ENCODE data around the gene S100A13. TPM values are rescaled to one million over a fixed set of nuclear protein-coding genes. Genes with fewer than 3 reads are reported as not detected.
A peak's percentile ranks its signal among the peaks of the same experiment; 100 is the strongest.
"Not testable (repeated sequence)": the region's sequence is repeated elsewhere in the genome, so short reads cannot be mapped to it uniquely, and the experiment has no call there.

S100A13 gene
- total RNA-seq, 1 experiment from 2014 or later, result 74.0 TPM

GRCh38 chr1:153592748-153593147 lies 34.6 kb downstream of the S100A13 start:
- no peak for DNase-seq (ENCODE audit: low read depth in 1 of 2, low spot score in 2 of 2)
- no peak overlapping the region for H3K4me3 ChIP-seq
- H3K36me3 ChIP-seq, result no peaks in the 10 kb centered on the region
- no peaks in the 10 kb centered on the region for H3K27me3 ChIP-seq (replicated peaks)
- H3K4me1 ChIP-seq (replicated peaks), result no peaks in the 10 kb centered on the region
- no peak overlapping the region for H3K27ac ChIP-seq
- H3K9me3 ChIP-seq (replicated peaks), result no peaks in the 10 kb centered on the region

- H3K27ac ChIP-seq, result no peak overlapping the region
- H3K9me3 ChIP-seq (replicated peaks), result no peaks in the 10 kb centered on the region
- no peaks in the 10 kb centered on the region for H3K27me3 ChIP-seq (replicated peaks)
- no peaks in the 10 kb centered on the region for H3K4me1 ChIP-seq (replicated peaks)
- H3K4me3 ChIP-seq, result no peak overlapping the region
- H3K36me3 ChIP-seq, result no peaks in the 10 kb centered on the region
- DNase-seq (ENCODE audit: low read depth in 1 of 2, low spot score in 2 of 2), result no peak
Measured at GRCh38 chr1:153588482-153588881, 38.8 kb downstream of the S100A13 start.

- not testable (repeated sequence) for H3K4me3 ChIP-seq; H3K36me3 ChIP-seq; DNase-seq (ENCODE audit: low read depth in 1 of 2, low spot score in 2 of 2); H3K27ac ChIP-seq; H3K9me3 ChIP-seq (replicated peaks); H3K27me3 ChIP-seq (replicated peaks); H3K4me1 ChIP-seq (replicated peaks)
Measured at GRCh38 chr1:153588033-153588432, 39.3 kb downstream of the S100A13 start.

GRCh38 chr1:153587314-153587713 lies 40.0 kb downstream of the S100A13 start:
- Histone ChIP-seq H3K4me1 (replicated peaks) (no peaks in the 10 kb centered on the region), H3K27ac (no peak overlapping the region), H3K4me3 (no peak overlapping the region), H3K9me3 (replicated peaks) (no peaks in the 10 kb centered on the region), H3K27me3 (replicated peaks) (no peaks in the 10 kb centered on the region), H3K36me3 (no peaks in the 10 kb centered on the region)
- DNase-seq (ENCODE audit: low read depth in 1 of 2, low spot score in 2 of 2), result no peak

GRCh38 chr1:153586347-153586746 lies 41.0 kb downstream of the S100A13 start:
- DNase-seq (ENCODE audit: low read depth in 1 of 2, low spot score in 2 of 2), result no peak
- Histone ChIP-seq H3K4me3 (no peak overlapping the region), H3K4me1 (replicated peaks) (no peaks in the 10 kb centered on the region), H3K9me3 (replicated peaks) (no peaks in the 10 kb centered on the region), H3K27me3 (replicated peaks) (no peaks in the 10 kb centered on the region), H3K27ac (no peak overlapping the region), H3K36me3 (no peaks in the 10 kb centered on the region)

- Histone ChIP-seq H3K27me3 (replicated peaks) (no peaks in the 10 kb centered on the region), H3K9me3 (replicated peaks) (no peaks in the 10 kb centered on the region), H3K4me1 (replicated peaks) (no peaks in the 10 kb centered on the region), H3K36me3 (no peaks in the 10 kb centered on the region), H3K27ac (no peak overlapping the region), H3K4me3 (no peak overlapping the region)
- DNase-seq (ENCODE audit: low read depth in 1 of 2, low spot score in 2 of 2), result no peak
Measured at GRCh38 chr1:153585006-153585405, 42.3 kb downstream of the S100A13 start.

GRCh38 chr1:153583976-153584375 lies 43.3 kb downstream of the S100A13 start:
- H3K9me3 ChIP-seq (replicated peaks), result no peaks in the 10 kb centered on the region
- H3K4me3 ChIP-seq, result no peak overlapping the region
- no peaks in the 10 kb centered on the region for H3K27me3 ChIP-seq (replicated peaks)
- DNase-seq (ENCODE audit: low read depth in 1 of 2, low spot score in 2 of 2), result no peak
- no peak overlapping the region for H3K27ac ChIP-seq
- H3K4me1 ChIP-seq (replicated peaks), result peaks cover 3% of the 10 kb centered on the region
- no peaks in the 10 kb centered on the region for H3K36me3 ChIP-seq

GRCh38 chr1:153583514-153583913 lies 43.8 kb downstream of the S100A13 start:
- H3K4me1 ChIP-seq (replicated peaks); H3K27ac ChIP-seq; H3K4me3 ChIP-seq; H3K27me3 ChIP-seq (replicated peaks); H3K36me3 ChIP-seq; H3K9me3 ChIP-seq (replicated peaks); DNase-seq (ENCODE audit: low read depth in 1 of 2, low spot score in 2 of 2): not testable (repeated sequence)

- DNase-seq (ENCODE audit: low read depth in 1 of 2, low spot score in 2 of 2); H3K27me3 ChIP-seq (replicated peaks); H3K4me3 ChIP-seq; H3K9me3 ChIP-seq (replicated peaks); H3K36me3 ChIP-seq; H3K27ac ChIP-seq: not testable (repeated sequence)
- peaks cover 14% of the 10 kb centered on the region for H3K4me1 ChIP-seq (replicated peaks)
Measured at GRCh38 chr1:153582836-153583235, 44.5 kb downstream of the S100A13 start.

GRCh38 chr1:153578936-153579335 lies 48.4 kb downstream of the S100A13 start:
- no peak for DNase-seq (ENCODE audit: low read depth in 1 of 2, low spot score in 2 of 2)
- Histone ChIP-seq H3K36me3 (no peaks in the 10 kb centered on the region), H3K4me3 (no peak overlapping the region), H3K9me3 (replicated peaks) (no peaks in the 10 kb centered on the region), H3K27ac (peak overlapping the region; percentile 2; the same call in 1 of the 2 replicates), H3K4me1 (replicated peaks) (peaks cover 20% of the 10 kb centered on the region), H3K27me3 (replicated peaks) (no peaks in the 10 kb centered on the region)

GRCh38 chr1:153578490-153578889 lies 48.8 kb downstream of the S100A13 start:
- no peaks in the 10 kb centered on the region for H3K27me3 ChIP-seq (replicated peaks)
- H3K9me3 ChIP-seq (replicated peaks), result no peaks in the 10 kb centered on the region
- H3K4me1 ChIP-seq (replicated peaks), result peaks cover 20% of the 10 kb centered on the region
- peak in 1 of 2 experiments; percentile 29 for DNase-seq (ENCODE audit: low read depth in 1 of 2, low spot score in 2 of 2)
- H3K4me3 ChIP-seq, result no peak overlapping the region
- H3K27ac ChIP-seq, result peak overlapping the region; percentile 31; the same call in 1 of the 2 replicates
- no peaks in the 10 kb centered on the region for H3K36me3 ChIP-seq

GRCh38 chr1:153577624-153578051 lies 49.7 kb downstream of the S100A13 start:
- Histone ChIP-seq H3K4me3 (no peak overlapping the region), H3K4me1 (replicated peaks) (peaks cover 22% of the 10 kb centered on the region), H3K27ac (no peak overlapping the region), H3K36me3 (no peaks in the 10 kb centered on the region), H3K9me3 (replicated peaks) (no peaks in the 10 kb centered on the region), H3K27me3 (replicated peaks) (no peaks in the 10 kb centered on the region)
- no peak for DNase-seq (ENCODE audit: low read depth in 1 of 2, low spot score in 2 of 2)

- Histone ChIP-seq H3K36me3 (no peaks in the 10 kb centered on the region), H3K4me1 (replicated peaks) (peaks cover 23% of the 10 kb centered on the region), H3K27ac (no peak overlapping the region), H3K9me3 (replicated peaks) (no peaks in the 10 kb centered on the region), H3K27me3 (replicated peaks) (no peaks in the 10 kb centered on the region), H3K4me3 (no peak overlapping the region)
- no peak for DNase-seq (ENCODE audit: low read depth in 1 of 2, low spot score in 2 of 2)
Measured at GRCh38 chr1:153577138-153577537, 50.2 kb downstream of the S100A13 start.

GRCh38 chr1:153575497-153575896 lies 51.8 kb downstream of the S100A13 start:
- not testable (repeated sequence) for H3K27me3 ChIP-seq (replicated peaks); H3K9me3 ChIP-seq (replicated peaks); H3K4me3 ChIP-seq; H3K27ac ChIP-seq; H3K36me3 ChIP-seq; DNase-seq (ENCODE audit: low read depth in 1 of 2, low spot score in 2 of 2)
- peaks cover 23% of the 10 kb centered on the region for H3K4me1 ChIP-seq (replicated peaks)

GRCh38 chr1:153575081-153575491 lies 52.2 kb downstream of the S100A13 start:
- H3K27me3 ChIP-seq (replicated peaks); H3K9me3 ChIP-seq (replicated peaks); DNase-seq (ENCODE audit: low read depth in 1 of 2, low spot score in 2 of 2); H3K27ac ChIP-seq; H3K4me3 ChIP-seq; H3K36me3 ChIP-seq: not testable (repeated sequence)
- H3K4me1 ChIP-seq (replicated peaks), result peaks cover 23% of the 10 kb centered on the region
